ENCODE results near the gene PDGFB. TPM values are rescaled to one million over a fixed set of nuclear protein-coding genes. Genes with fewer than 3 reads are reported as not detected.

Gene PDGFB
- total and polyA plus RNA-seq, 2 donors (not counting 1 experiment from before 2014, with no cell fraction given): 0.04 TPM; not detected in 1

- no peak overlapping the region for H3K27ac Mint-ChIP-seq
- CTCF ChIA-PET: no interaction called here
- Histone ChIP-seq H3K9ac (ENCODE audit: low read length) (no peak overlapping the region), H2AFZ (ENCODE audit: insufficient read depth, low read depth, low read length, poor library complexity, severe bottlenecking) (no peak overlapping the region), H3K4me3 (ENCODE audit: control extremely low read depth in 1 of 5, extremely low read depth in 1 of 5, insufficient read depth in 1 of 5, low read depth in 2 of 5, low read length in 4 of 5) (no peak overlapping the region), H3K27me3 (replicated peaks in 1 of 4; ENCODE audit: control extremely low read depth in 1 of 4, control insufficient read depth in 3 of 4, insufficient read depth in 4 of 4, low read length in 3 of 4) (peaks cover 0 to 12% (median 0%) of the 10 kb centered on the region in 4 experiments), H3K36me3 (replicated peaks in 1 of 2; ENCODE audit: control extremely low read depth in 1 of 2, control insufficient read depth in 1 of 2, extremely low read depth in 1 of 2, insufficient read depth in 2 of 2, low read length in 1 of 2) (no peaks in the 10 kb centered on the region), H3K27ac (ENCODE audit: low read length in 2 of 2) (no peak overlapping the region), H3K4me1 (ENCODE audit: control insufficient read depth in 2 of 2, insufficient read depth in 2 of 2, low read length in 2 of 2) (no peaks in the 10 kb centered on the region), H3K79me2 (ENCODE audit: control insufficient read depth, insufficient read depth, low read length) (no peaks in the 10 kb centered on the region), H4K20me1 (ENCODE audit: control insufficient read depth, insufficient read depth, low read length, poor library complexity, severe bottlenecking) (no peaks in the 10 kb centered on the region), H3K4me2 (replicated peaks; ENCODE audit: low read depth, low read length, poor library complexity, severe bottlenecking) (no peak overlapping the region), H3K9me3 (ENCODE audit: control extremely low read depth in 1 of 3, control insufficient read depth in 2 of 3, insufficient read depth in 1 of 3, low read length in 2 of 3) (peaks cover 0 to 16% (median 1%) of the 10 kb centered on the region in 3 donors)
- H3K27me3 Mint-ChIP-seq: peaks cover 34% of the 10 kb centered on the region
- ATAC-seq (ENCODE audit: low read depth) (no peak), DNase-seq (no peak)
- intact Hi-C loops (cut with micrococcal nuclease): no loop called here
- H3K9me3 Mint-ChIP-seq (ENCODE audit: insufficient read depth): peaks cover 2% of the 10 kb centered on the region
- 88% methylated on average over 9 of the region's 10 CpGs for WGBS (ENCODE audit: insufficient coverage)
- POLR2A ChIA-PET: no interaction called here
- H3K4me1 Mint-ChIP-seq: no peaks in the 10 kb centered on the region
- no peak overlapping the region for H3K4me3 Mint-ChIP-seq
- no peak for TF ChIP-seq CTCF (IDR thresholded peaks at IDR 0.05)
These were observed 56.0 kb downstream of the PDGFB start for GRCh38 chr22:39188809-39189208.

- no peaks in the 10 kb centered on the region for H4K20me1 ChIP-seq (ENCODE audit: control insufficient read depth, insufficient read depth, low read length, poor library complexity, severe bottlenecking)
- peaks cover 0 to 25% (median 0%) of the 10 kb centered on the region in 3 donors for H3K9me3 ChIP-seq (ENCODE audit: control extremely low read depth in 1 of 3, control insufficient read depth in 2 of 3, insufficient read depth in 1 of 3, low read length in 2 of 3)
- Mint-ChIP-seq H3K27ac (no peak overlapping the region), H3K4me1 (no peaks in the 10 kb centered on the region), H3K27me3 (peaks cover 26% of the 10 kb centered on the region), H3K4me3 (no peak overlapping the region), H3K9me3 (ENCODE audit: insufficient read depth) (peaks cover 2% of the 10 kb centered on the region)
- H2AFZ ChIP-seq (ENCODE audit: insufficient read depth, low read depth, low read length, poor library complexity, severe bottlenecking): no peak overlapping the region
- ChIA-PET POLR2A (no interaction called here), CTCF (no interaction called here)
- TF ChIP-seq CTCF (IDR thresholded peaks at IDR 0.05) (no peak), EZH2 (IDR thresholded peaks at IDR 0.05; ENCODE audit: borderline replicate concordance, insufficient read depth, low read depth, low read length, poor library complexity, severe bottlenecking) (no peak)
- H3K4me1 ChIP-seq (ENCODE audit: control insufficient read depth in 2 of 2, insufficient read depth in 2 of 2, low read length in 2 of 2): no peaks in the 10 kb centered on the region
- no peaks in the 10 kb centered on the region for H3K36me3 ChIP-seq (replicated peaks in 1 of 2; ENCODE audit: control extremely low read depth in 1 of 2, control insufficient read depth in 1 of 2, extremely low read depth in 1 of 2, insufficient read depth in 2 of 2, low read length in 1 of 2)
- no peak overlapping the region for H3K4me2 ChIP-seq (replicated peaks; ENCODE audit: low read depth, low read length, poor library complexity, severe bottlenecking)
- WGBS (ENCODE audit: insufficient coverage): 89% methylated on average over 11 of the region's 11 CpGs
- ATAC-seq (ENCODE audit: low read depth) (no peak), DNase-seq (no peak)
- H3K27ac ChIP-seq (ENCODE audit: low read length in 2 of 2): no peak overlapping the region
- intact Hi-C loops (cut with micrococcal nuclease): no loop called here
- H3K9ac ChIP-seq (ENCODE audit: low read length): no peak overlapping the region
- H3K79me2 ChIP-seq (ENCODE audit: control insufficient read depth, insufficient read depth, low read length): no peaks in the 10 kb centered on the region
- no peak overlapping the region for H3K4me3 ChIP-seq (ENCODE audit: control extremely low read depth in 1 of 5, extremely low read depth in 1 of 5, insufficient read depth in 1 of 5, low read depth in 2 of 5, low read length in 4 of 5)
- peaks cover 0 to 17% (median 0%) of the 10 kb centered on the region in 4 experiments for H3K27me3 ChIP-seq (replicated peaks in 1 of 4; ENCODE audit: control extremely low read depth in 1 of 4, control insufficient read depth in 3 of 4, insufficient read depth in 4 of 4, low read length in 3 of 4)
These were observed 59.2 kb downstream of the PDGFB start for GRCh38 chr22:39185601-39186012.

Measured in B cell (primary cell).